Peyer's patch (tissue), 4 donors: ENCODE results near the gene OR6T1. TPM values are rescaled to one million over a fixed set of nuclear protein-coding genes. Genes with fewer than 3 reads are reported as not detected.

Experiments
- DNase-seq, 3 donors: peaks; one replicate each; pipeline ENCODE4 v3.0.0-alpha.2; 2017 to 2019
- H3K27ac ChIP-seq, 4 donors: fragments of 200-600 bp; sonication (generic); one replicate each; pipeline ENCODE4 v1.5.1; 2016 to 2019
- H3K27me3 ChIP-seq, 2 donors: fragments of 200-600 bp; sonication (generic); one replicate each; pipeline ENCODE4 v1.5.1; 2019
- H3K36me3 ChIP-seq, 3 donors: fragments of 200-600 bp; sonication (generic); one replicate each; pipeline ENCODE4 v1.5.1; 2016 to 2019
- H3K4me1 ChIP-seq, 4 donors: fragments of 200-600 bp; sonication (generic); one replicate each; pipeline ENCODE4 v1.5.1; 2016 to 2019
- H3K4me3 ChIP-seq, 4 donors: fragments of 200-600 bp; sonication (generic); 1 replicate in 3 of 4; 2 replicates in 1 of 4; pipeline ENCODE4 v1.5.1; 2016 to 2019; ENCODE audit warnings: mild to moderate bottlenecking in 1 of 4
- H3K9me3 ChIP-seq, 4 donors: fragments of 200-600 bp; sonication (generic); one replicate each; pipeline ENCODE4 v1.5.1; 2016 to 2019; ENCODE audit warnings: mild to moderate bottlenecking in 1 of 4
- POLR2A ChIP-seq, 2 donors: fragments of 450-650 bp; IDR thresholded peaks; one replicate each; pipeline ENCODE4 v1.5.1; 2017; ENCODE audit warnings: antibody characterized with exemption in 2 of 2, mild to moderate bottlenecking in 2 of 2, moderate library complexity in 2 of 2
- total RNA-seq, 4 donors: library from RNA; depleted of rRNA; stranded (reverse); fragments of >200 nt; gene quantifications; one replicate each; pipeline ENCODE4 v1.1.0, GENCODE V29; 2016
- TF ChIP-seq, protein P1 (sequence below), 6 experiments: fragments of 450-650 bp in 4 of 6; fragments of 200-600 bp in 2 of 6; sonication (generic) in 1 of 6; IDR thresholded peaks; one replicate each; pipeline ENCODE4 v1.5.1; 2017 to 2019; ENCODE audit warnings: antibody characterized with exemption in 6 of 6, mild to moderate bottlenecking in 3 of 6, moderate library complexity in 1 of 6

OR6T1 gene, protein sequence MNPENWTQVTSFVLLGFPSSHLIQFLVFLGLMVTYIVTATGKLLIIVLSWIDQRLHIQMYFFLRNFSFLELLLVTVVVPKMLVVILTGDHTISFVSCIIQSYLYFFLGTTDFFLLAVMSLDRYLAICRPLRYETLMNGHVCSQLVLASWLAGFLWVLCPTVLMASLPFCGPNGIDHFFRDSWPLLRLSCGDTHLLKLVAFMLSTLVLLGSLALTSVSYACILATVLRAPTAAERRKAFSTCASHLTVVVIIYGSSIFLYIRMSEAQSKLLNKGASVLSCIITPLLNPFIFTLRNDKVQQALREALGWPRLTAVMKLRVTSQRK
- total RNA-seq, result not detected

DNA sequence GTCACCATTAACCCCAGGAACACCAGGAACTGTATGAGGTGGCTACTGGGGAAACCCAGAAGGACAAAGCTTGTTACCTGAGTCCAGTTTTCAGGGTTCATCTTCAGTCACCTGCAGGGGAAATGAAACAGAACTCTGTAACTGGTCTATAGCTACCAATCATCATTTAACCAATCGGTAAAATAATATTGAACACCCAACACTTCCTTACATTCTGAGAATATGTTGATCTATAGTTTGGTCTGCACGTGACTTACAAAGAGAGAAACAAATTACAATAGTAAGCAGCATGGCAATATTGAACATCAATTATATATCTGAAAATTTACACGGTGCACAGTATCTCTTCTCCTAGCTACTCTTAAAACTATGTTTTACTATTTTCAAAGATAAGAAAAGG lies at the start of gene OR6T1:
TSS of gene OR6T1 (minus strand) at position 101 of the 400 bp plus-strand sequence. CDS start at position 101, 0 bp downstream.
- TF ChIP-seq, protein P1, sequence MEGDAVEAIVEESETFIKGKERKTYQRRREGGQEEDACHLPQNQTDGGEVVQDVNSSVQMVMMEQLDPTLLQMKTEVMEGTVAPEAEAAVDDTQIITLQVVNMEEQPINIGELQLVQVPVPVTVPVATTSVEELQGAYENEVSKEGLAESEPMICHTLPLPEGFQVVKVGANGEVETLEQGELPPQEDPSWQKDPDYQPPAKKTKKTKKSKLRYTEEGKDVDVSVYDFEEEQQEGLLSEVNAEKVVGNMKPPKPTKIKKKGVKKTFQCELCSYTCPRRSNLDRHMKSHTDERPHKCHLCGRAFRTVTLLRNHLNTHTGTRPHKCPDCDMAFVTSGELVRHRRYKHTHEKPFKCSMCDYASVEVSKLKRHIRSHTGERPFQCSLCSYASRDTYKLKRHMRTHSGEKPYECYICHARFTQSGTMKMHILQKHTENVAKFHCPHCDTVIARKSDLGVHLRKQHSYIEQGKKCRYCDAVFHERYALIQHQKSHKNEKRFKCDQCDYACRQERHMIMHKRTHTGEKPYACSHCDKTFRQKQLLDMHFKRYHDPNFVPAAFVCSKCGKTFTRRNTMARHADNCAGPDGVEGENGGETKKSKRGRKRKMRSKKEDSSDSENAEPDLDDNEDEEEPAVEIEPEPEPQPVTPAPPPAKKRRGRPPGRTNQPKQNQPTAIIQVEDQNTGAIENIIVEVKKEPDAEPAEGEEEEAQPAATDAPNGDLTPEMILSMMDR (IDR thresholded peaks at IDR 0.05), result no peak
- TF ChIP-seq POLR2A (IDR thresholded peaks at IDR 0.05), result no peak
- Histone ChIP-seq H3K27ac (no peak within 1 kb of the TSS), H3K4me1 (no peaks in the 10 kb centered on the region), H3K27me3 (no peaks in the 10 kb centered on the region), H3K36me3 (no peaks in the 10 kb centered on the region), H3K4me3 (no peak within 1 kb of the TSS), H3K9me3 (no peaks in the 10 kb centered on the region)
- DNase-seq, result no peak

DNA sequence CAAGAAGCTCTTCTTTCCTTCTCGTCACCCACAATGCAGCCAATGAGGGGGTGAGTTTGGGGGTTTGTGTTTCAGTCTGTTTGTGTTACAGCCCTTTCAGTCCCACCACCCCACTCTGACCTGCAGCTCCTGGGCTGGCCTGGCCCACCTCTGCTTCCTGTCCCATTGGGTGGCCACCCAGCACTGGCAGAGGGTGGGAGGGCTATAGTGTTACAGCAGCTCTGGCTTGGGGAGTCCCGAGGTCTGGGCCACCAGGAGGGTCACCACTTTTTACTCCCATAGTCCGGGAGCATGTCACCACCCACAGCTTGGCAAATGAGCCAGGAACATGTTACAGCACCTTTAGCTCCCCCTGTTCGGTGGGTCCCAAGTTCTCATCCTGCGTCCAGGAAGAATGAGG lies 35.7 kb upstream of the OR6T1 start:
- H3K9me3 ChIP-seq, result no peaks in the 10 kb centered on the region
- no peak for DNase-seq
- TF ChIP-seq POLR2A (IDR thresholded peaks at IDR 0.05), result no peak
- TF ChIP-seq, protein P1 (IDR thresholded peaks at IDR 0.05), result no peak
- H3K36me3 ChIP-seq, result no peaks in the 10 kb centered on the region
- no peaks in the 10 kb centered on the region for H3K4me1 ChIP-seq
- H3K27ac ChIP-seq, result no peak overlapping the region
- no peak overlapping the region for H3K4me3 ChIP-seq
- H3K27me3 ChIP-seq, result no peaks in the 10 kb centered on the region

DNA sequence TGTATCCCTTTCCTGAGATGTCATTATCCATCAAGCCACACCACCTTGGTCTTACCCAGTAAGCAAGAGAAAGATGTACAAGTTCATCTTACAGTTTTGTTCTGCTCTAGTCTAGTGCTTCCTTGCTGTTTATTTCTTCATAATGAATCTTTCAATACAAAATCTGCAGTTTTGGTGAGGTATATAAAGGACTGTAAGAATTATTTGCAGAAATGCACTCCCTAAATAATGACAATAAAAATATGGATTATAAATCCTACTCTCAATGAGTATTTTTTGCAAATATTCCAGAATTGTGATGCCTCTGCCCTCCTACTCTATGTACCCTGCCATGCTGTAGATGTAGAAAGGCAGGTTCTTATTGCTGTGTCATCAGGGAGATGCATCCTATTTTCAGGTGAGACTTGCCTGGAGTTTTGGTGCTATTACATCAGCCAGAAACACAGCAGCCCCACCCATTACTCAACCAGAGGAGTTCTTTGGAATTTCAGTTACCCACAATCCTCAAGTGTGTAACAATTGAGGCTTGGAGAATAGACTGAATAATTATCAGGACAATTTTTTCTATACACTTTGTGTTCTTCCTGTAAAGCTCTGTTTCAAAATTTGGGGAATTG lies 34.2 kb upstream of the OR6T1 start, which contains the start of gene OR10S1:
TSS of gene OR10S1 (minus strand) at position 51 of the 617 bp plus-strand sequence. CDS start 117 bp downstream, outside the sequence.
- no peak for DNase-seq
- Histone ChIP-seq H3K4me1 (no peaks in the 10 kb centered on the region), H3K36me3 (no peaks in the 10 kb centered on the region), H3K9me3 (no peaks in the 10 kb centered on the region), H3K27me3 (no peaks in the 10 kb centered on the region), H3K27ac (no peak within 1 kb of the TSS), H3K4me3 (no peak within 1 kb of the TSS)
- no peak for TF ChIP-seq POLR2A (IDR thresholded peaks at IDR 0.05)
- TF ChIP-seq, protein P1 (IDR thresholded peaks at IDR 0.05), result no peak

DNA sequence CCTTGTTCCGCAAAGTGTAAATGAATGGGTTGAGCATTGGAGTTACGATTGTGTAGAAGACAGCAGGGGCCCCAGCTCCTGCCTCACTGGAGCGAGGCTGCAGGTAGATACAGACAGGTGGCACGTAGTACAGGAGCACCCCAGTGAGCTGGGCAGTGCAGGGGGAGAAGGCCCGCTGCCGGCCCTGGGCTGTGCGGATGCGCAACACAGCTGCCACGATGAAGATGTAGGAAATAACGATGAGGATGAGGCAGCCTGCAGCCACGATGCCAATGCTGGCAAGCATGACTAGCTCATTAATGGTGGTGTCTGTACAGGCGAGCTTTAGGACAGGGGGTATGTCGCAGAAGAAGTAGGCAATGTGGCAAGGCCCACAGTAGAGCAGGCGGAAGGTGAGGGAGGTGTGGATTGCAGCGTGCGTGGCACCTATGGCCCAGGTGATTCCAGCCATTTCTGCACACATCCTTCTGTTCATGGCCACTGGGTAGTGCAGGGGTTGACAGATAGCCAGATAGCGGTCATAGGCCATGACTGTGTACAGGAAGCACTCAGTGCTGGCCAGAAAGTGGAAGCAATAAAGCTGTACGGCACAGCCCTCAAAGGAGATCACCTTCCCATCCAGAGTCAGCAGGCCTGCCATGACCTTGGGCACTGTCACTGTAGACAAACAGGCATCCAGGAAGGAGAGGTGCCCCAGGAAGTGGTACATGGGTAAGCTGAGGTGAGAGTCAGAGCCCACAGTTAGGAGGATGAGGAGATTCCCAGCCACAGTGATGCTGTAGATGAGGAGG lies 33.3 kb upstream of the OR6T1 start:
- Histone ChIP-seq H3K27me3 (no peaks in the 10 kb centered on the region), H3K9me3 (no peaks in the 10 kb centered on the region), H3K27ac (no peak overlapping the region), H3K4me1 (no peaks in the 10 kb centered on the region), H3K4me3 (no peak overlapping the region), H3K36me3 (no peaks in the 10 kb centered on the region)
- TF ChIP-seq, protein P1 (IDR thresholded peaks at IDR 0.05), result no peak
- no peak for TF ChIP-seq POLR2A (IDR thresholded peaks at IDR 0.05)
- no peak for DNase-seq

DNA sequence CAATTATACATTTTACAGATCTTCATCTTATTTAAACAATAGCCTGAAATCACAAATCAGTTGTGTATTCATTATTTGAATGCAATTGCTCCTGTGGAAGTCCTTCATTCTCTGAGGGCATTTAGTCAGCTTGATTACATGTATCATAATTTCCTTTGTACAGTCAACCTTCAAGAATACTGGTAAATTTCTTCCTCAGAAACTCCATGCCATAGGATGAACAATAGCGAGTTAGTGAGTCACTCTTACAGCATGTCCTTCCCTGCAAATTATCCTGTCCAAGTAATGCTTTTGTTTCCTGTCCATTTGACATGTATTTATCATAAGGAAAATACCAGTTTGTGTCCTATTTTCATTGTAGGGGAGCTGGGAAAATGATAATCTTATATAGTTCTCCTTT lies 30.2 kb upstream of the OR6T1 start:
- Histone ChIP-seq H3K9me3 (no peaks in the 10 kb centered on the region), H3K27me3 (no peaks in the 10 kb centered on the region), H3K27ac (no peak overlapping the region), H3K4me3 (no peak overlapping the region), H3K4me1 (no peaks in the 10 kb centered on the region), H3K36me3 (no peaks in the 10 kb centered on the region)
- DNase-seq, result no peak
- no peak for TF ChIP-seq POLR2A (IDR thresholded peaks at IDR 0.05)
- TF ChIP-seq, protein P1 (IDR thresholded peaks at IDR 0.05), result no peak
